PC-9 (cell line): Measurements from ENCODE around the gene TMEM184C. TPM values are rescaled to one million over a fixed set of nuclear protein-coding genes. Genes with fewer than 3 reads are reported as not detected.

Experiments
- BruUV-seq: library from RNA; stranded (reverse); fragments of 400-500 nt; replicated peaks from 2 replicates; lab custom pipeline; 2021; lab: Mats Ljungman, UMichigan
- CTCF ChIA-PET: fragments of 300-600 bp; sonication (Branson Sonifier 250); formaldehyde crosslinking; loops from one replicate; lab custom pipeline; 2022; ENCODE audit warnings: antibody characterized with exemption; lab: Charles Lee
- POLR2A ChIA-PET: fragments of 300-600 bp; sonication (Branson Sonifier 250); formaldehyde crosslinking; loops from one replicate; lab custom pipeline; 2022; ENCODE audit warnings: antibody characterized with exemption; ENCODE audit not compliant: unreplicated experiment; lab: Charles Lee
- DNase-seq, 2 experiments: peaks; one replicate each; pipeline versions ENCODE4 v3.0.0 to v3.0.0-alpha.2; 2015 to 2022; ENCODE audit warnings: mixed read lengths in 1 of 2
- H2AFZ ChIP-seq: fragments of 200-600 bp; sonication (generic); 2 replicates; pipeline ENCODE4 v1.8.1; 2017; ENCODE audit warnings: antibody characterized with exemption
- H3F3A ChIP-seq: fragments of 200-600 bp; sonication (generic); 2 replicates; pipeline ENCODE4 v1.8.1; 2017; ENCODE audit warnings: antibody characterized with exemption, mild to moderate bottlenecking, low read depth; ENCODE audit not compliant: insufficient read depth
- H3K27ac ChIP-seq: fragments of 200-600 bp; sonication (generic); 2 replicates; pipeline ENCODE4 v1.6.1; 2016; ENCODE audit warnings: mixed run types
- H3K27me3 ChIP-seq: fragments of 200-600 bp; sonication (generic); 2 replicates; pipeline ENCODE4 v1.6.1; 2016; ENCODE audit warnings: low read depth, mixed run types; ENCODE audit not compliant: insufficient read depth
- H3K36me3 ChIP-seq: fragments of 200-600 bp; sonication (generic); 2 replicates; pipeline ENCODE4 v1.6.1; 2016; ENCODE audit warnings: low read depth, mixed run types
- H3K4me1 ChIP-seq: fragments of 200-600 bp; sonication (generic); replicated peaks from 2 replicates; pipeline ENCODE4 v1.6.1; 2016; ENCODE audit warnings: mixed run types; ENCODE audit not compliant: insufficient read depth
- H3K4me2 ChIP-seq: fragments of 200-600 bp; sonication (generic); 2 replicates; pipeline ENCODE4 v1.6.1; 2017; ENCODE audit warnings: mixed run types
- H3K4me3 ChIP-seq: fragments of 200-600 bp; sonication (generic); 2 replicates; pipeline ENCODE4 v1.6.1; 2016; ENCODE audit warnings: mixed run types
- H3K79me2 ChIP-seq: fragments of 200-600 bp; sonication (generic); 2 replicates; pipeline ENCODE4 v1.6.1; 2017; ENCODE audit warnings: low read depth, mixed run types
- H3K9me2 ChIP-seq: fragments of 200-600 bp; sonication (generic); 2 replicates; pipeline ENCODE4 v1.8.1; 2017; ENCODE audit warnings: mild to moderate bottlenecking; ENCODE audit not compliant: insufficient read depth
- H3K9me3 ChIP-seq: fragments of 200-600 bp; sonication (generic); 2 replicates; pipeline ENCODE4 v1.8.1; 2016; ENCODE audit warnings: low read depth; ENCODE audit not compliant: insufficient read depth
- H4K20me1 ChIP-seq: fragments of 200-600 bp; sonication (generic); 2 replicates; pipeline ENCODE4 v1.8.1; 2017; ENCODE audit not compliant: insufficient read depth
- EZH2 ChIP-seq: fragments of 200-600 bp; sonication (generic); IDR thresholded peaks from 2 replicates; pipeline ENCODE4 v1.8.0; 2017; ENCODE audit warnings: antibody characterized with exemption, low read depth
- intact Hi-C: fragments of 100-400 bp; cut with micrococcal nuclease; formaldehyde crosslinking; loops from one replicate; pipeline ENCODE4 v1.10.0; 2022; ENCODE audit not compliant: unreplicated experiment
- total RNA-seq: library from RNA; stranded (reverse); gene quantifications from 2 replicates; pipeline ENCODE4 v1.2.3, GENCODE V29; 2021
- TF ChIP-seq, protein P1 (sequence below): fragments of 200-600 bp; sonication (generic); conservative IDR thresholded peaks from 2 replicates; pipeline ENCODE4 v1.6.1; 2017; ENCODE audit warnings: mixed run types, antibody characterized with exemption, mild to moderate bottlenecking, moderate library complexity

Gene TMEM184C
- total RNA-seq, 1 experiment from 2014 or later = 40.4 TPM

DNA sequence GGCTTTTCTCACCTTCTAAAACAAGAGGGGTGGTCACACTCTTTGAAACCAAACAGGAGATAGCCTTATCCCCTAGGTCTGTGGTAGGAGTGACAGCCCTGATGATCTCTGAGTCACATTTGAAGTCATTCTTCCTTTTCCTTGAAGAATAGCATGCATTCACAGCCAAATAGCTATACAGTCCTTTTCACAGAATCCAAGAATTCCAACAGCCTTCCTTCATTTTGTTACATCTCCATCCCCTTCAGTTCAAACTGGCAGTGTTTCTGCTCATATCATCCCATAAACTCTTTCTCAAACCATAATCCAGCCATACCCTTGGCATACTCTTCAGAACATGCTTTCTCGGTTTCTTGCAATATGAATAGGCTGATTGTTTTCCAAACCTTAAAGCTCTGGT is 33.3 kb upstream of the TMEM184C start:
- no peak overlapping the region for H2AFZ ChIP-seq
- ChIA-PET CTCF (no interaction called here), POLR2A (no interaction called here)
- BruUV-seq = no TSS peak
- no peaks in the 10 kb centered on the region for H3K79me2 ChIP-seq
- no peak overlapping the region for H3K4me2 ChIP-seq
- H3K9me3 ChIP-seq = peaks cover 1% of the 10 kb centered on the region; the same call in 1 of the 2 replicates
- TF ChIP-seq, protein P1, sequence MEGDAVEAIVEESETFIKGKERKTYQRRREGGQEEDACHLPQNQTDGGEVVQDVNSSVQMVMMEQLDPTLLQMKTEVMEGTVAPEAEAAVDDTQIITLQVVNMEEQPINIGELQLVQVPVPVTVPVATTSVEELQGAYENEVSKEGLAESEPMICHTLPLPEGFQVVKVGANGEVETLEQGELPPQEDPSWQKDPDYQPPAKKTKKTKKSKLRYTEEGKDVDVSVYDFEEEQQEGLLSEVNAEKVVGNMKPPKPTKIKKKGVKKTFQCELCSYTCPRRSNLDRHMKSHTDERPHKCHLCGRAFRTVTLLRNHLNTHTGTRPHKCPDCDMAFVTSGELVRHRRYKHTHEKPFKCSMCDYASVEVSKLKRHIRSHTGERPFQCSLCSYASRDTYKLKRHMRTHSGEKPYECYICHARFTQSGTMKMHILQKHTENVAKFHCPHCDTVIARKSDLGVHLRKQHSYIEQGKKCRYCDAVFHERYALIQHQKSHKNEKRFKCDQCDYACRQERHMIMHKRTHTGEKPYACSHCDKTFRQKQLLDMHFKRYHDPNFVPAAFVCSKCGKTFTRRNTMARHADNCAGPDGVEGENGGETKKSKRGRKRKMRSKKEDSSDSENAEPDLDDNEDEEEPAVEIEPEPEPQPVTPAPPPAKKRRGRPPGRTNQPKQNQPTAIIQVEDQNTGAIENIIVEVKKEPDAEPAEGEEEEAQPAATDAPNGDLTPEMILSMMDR = no peak
- no peaks in the 10 kb centered on the region for H3K27me3 ChIP-seq
- no peaks in the 10 kb centered on the region for H3K9me2 ChIP-seq
- no peak overlapping the region for H3K4me3 ChIP-seq
- H4K20me1 ChIP-seq = no peaks in the 10 kb centered on the region
- H3K36me3 ChIP-seq = no peaks in the 10 kb centered on the region
- peaks cover 21% of the 10 kb centered on the region for H3K4me1 ChIP-seq
- H3F3A ChIP-seq = peaks cover 6% of the 10 kb centered on the region; the same call in 1 of the 2 replicates
- H3K27ac ChIP-seq = no peak overlapping the region
- no peak for DNase-seq
- intact Hi-C loops = no loop called here

DNA sequence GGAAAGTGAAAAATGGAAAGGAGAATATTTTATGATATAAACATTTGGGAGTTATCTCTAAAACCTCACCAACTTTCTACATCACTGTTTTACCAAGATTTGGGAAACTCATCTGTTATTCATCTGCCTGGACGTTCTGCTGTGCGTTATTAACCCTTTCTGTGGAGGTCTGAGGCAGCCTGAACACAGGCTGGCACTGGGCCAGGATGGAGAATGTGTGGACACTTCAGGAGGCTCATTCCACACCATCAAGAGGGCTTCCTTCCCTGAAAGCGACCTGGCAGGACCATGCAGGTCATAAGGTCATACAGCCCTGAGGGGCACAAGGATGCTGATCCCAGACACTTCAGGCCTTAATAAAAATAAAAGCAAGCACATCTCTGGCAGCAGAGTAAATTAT is 31.2 kb upstream of the TMEM184C start:
- Histone ChIP-seq H3K9me2 (no peaks in the 10 kb centered on the region), H3K4me3 (no peak overlapping the region), H3F3A (peaks cover 6% of the 10 kb centered on the region; the same call in 1 of the 2 replicates), H3K27me3 (no peaks in the 10 kb centered on the region), H3K4me2 (no peak overlapping the region), H4K20me1 (no peaks in the 10 kb centered on the region), H3K79me2 (no peaks in the 10 kb centered on the region), H3K4me1 (peaks cover 21% of the 10 kb centered on the region), H3K9me3 (no peaks in the 10 kb centered on the region; the same call in 1 of the 2 replicates), H2AFZ (no peak overlapping the region), H3K36me3 (no peaks in the 10 kb centered on the region), H3K27ac (no peak overlapping the region)
- intact Hi-C loops = no loop called here
- POLR2A ChIA-PET = interaction anchor here (0.6 kb wide), 1 partner anchor 31 kb away, joined by 5 read pairs; the partner anchor contains the start of gene TMEM184C
- TF ChIP-seq EZH2 = no peak
- TF ChIP-seq, protein P1 = no peak
- BruUV-seq = no TSS peak
- no peak for DNase-seq
- CTCF ChIA-PET = interaction anchor here (1.0 kb wide), 1 partner anchor 67 kb away, joined by 4 read pairs; no protein-coding TSS in a partner anchor

GRCh38 chr4:147586637-147587036 is 30.6 kb upstream of the TMEM184C start:
- BruUV-seq = no TSS peak
- Histone ChIP-seq H3K4me2 (no peak overlapping the region), H3F3A (peaks cover 6% of the 10 kb centered on the region; the same call in 1 of the 2 replicates), H3K36me3 (no peaks in the 10 kb centered on the region), H4K20me1 (no peaks in the 10 kb centered on the region), H3K9me2 (no peaks in the 10 kb centered on the region), H2AFZ (no peak overlapping the region), H3K9me3 (no peaks in the 10 kb centered on the region; the same call in 1 of the 2 replicates), H3K79me2 (no peaks in the 10 kb centered on the region), H3K27me3 (no peaks in the 10 kb centered on the region), H3K4me3 (no peak overlapping the region), H3K4me1 (peaks cover 15% of the 10 kb centered on the region), H3K27ac (no peak overlapping the region)
- POLR2A ChIA-PET = interaction anchor here (0.6 kb wide), 1 partner anchor 31 kb away, joined by 5 read pairs; the partner anchor contains the start of gene TMEM184C
- intact Hi-C loops = no loop called here
- TF ChIP-seq, protein P1 = no peak
- no peak for TF ChIP-seq EZH2
- CTCF ChIA-PET = interaction anchor here (1.0 kb wide), 1 partner anchor 68 kb away, joined by 4 read pairs; no protein-coding TSS in a partner anchor
- DNase-seq = no peak
